Fibroblast of lung (primary cell): Measurements from ENCODE around the gene SLC25A53. TPM values are rescaled to one million over a fixed set of nuclear protein-coding genes. Genes with fewer than 3 reads are reported as not detected.

Experiments used
- DNase-seq, 2 donors: peaks; one replicate each; pipeline versions ENCODE4 v3.0.0 to v3.0.0-alpha.2; 2010; ENCODE audit warnings: low read depth in 2 of 2
- H2AFZ ChIP-seq: 2 replicates; pipeline ENCODE4 v1.5.1; 2012; ENCODE audit warnings: low read length, control low read depth, inconsistent platforms
- H3K27ac ChIP-seq: 2 replicates; pipeline ENCODE4 v1.5.1; 2011; ENCODE audit warnings: low read length, control low read depth; ENCODE audit not compliant: insufficient read depth
- H3K27me3 ChIP-seq: 2 replicates; pipeline ENCODE4 v1.5.1; 2011; ENCODE audit warnings: mild to moderate bottlenecking, low read length; ENCODE audit not compliant: control insufficient read depth, insufficient read depth
- H3K36me3 ChIP-seq: 2 replicates; pipeline ENCODE4 v1.5.1; 2011; ENCODE audit warnings: low read length; ENCODE audit not compliant: control insufficient read depth, insufficient read depth
- H3K4me1 ChIP-seq: 2 replicates; pipeline ENCODE4 v1.5.1; 2011; ENCODE audit warnings: low read length; ENCODE audit not compliant: control insufficient read depth, insufficient read depth; ENCODE audit errors: extremely low read depth
- H3K4me2 ChIP-seq: 2 replicates; pipeline ENCODE4 v1.5.1; 2011; ENCODE audit warnings: low read length, control low read depth; ENCODE audit not compliant: insufficient read depth; ENCODE audit errors: extremely low read depth
- H3K4me3 ChIP-seq, 4 experiments: fragments of 200-600 bp in 1 of 4; sonication (generic) in 1 of 4; replicated peaks in 1 of 4; 2 replicates each; pipeline ENCODE4 v1.5.1; 2011 to 2016; ENCODE audit warnings: low read length in 4 of 4, low read depth in 3 of 4, mild to moderate bottlenecking in 3 of 4, control low read depth in 2 of 4, inconsistent platforms in 1 of 4, mixed read lengths in 1 of 4; ENCODE audit not compliant: insufficient read depth in 1 of 4; ENCODE audit errors: control extremely low read depth in 1 of 4
- H3K79me2 ChIP-seq: 2 replicates; pipeline ENCODE4 v1.5.1; 2012; ENCODE audit warnings: mild to moderate bottlenecking, low read length, inconsistent platforms; ENCODE audit not compliant: control insufficient read depth, insufficient read depth
- H3K9ac ChIP-seq: 2 replicates; pipeline ENCODE4 v1.5.1; 2011; ENCODE audit warnings: mild to moderate bottlenecking, low read length, control low read depth; ENCODE audit not compliant: insufficient read depth
- H3K9me3 ChIP-seq: 2 replicates; pipeline ENCODE4 v1.5.1; 2012; ENCODE audit warnings: low read depth, low read length; ENCODE audit not compliant: control insufficient read depth, insufficient read depth
- H4K20me1 ChIP-seq: 2 replicates; pipeline ENCODE4 v1.5.1; 2011; ENCODE audit warnings: low read length; ENCODE audit not compliant: control insufficient read depth, insufficient read depth; ENCODE audit errors: extremely low read depth
- CTCF ChIP-seq, 2 donors: IDR thresholded peaks in 1 of 2; conservative IDR thresholded peaks in 1 of 2; 1 replicate in 1 of 2; 2 replicates in 1 of 2; pipeline ENCODE4 v1.5.1; 2011 to 2012; ENCODE audit warnings: low read length in 2 of 2, control low read depth in 1 of 2, inconsistent platforms in 1 of 2, low read depth in 1 of 2, mild to moderate bottlenecking in 1 of 2
- EZH2 ChIP-seq: IDR thresholded peaks from 2 replicates; pipeline ENCODE4 v1.5.1; 2012; ENCODE audit warnings: low read length, control low read depth, mild to moderate bottlenecking; ENCODE audit errors: missing control alignments
- polyA plus RNA-seq, 2 donors: library from polyadenylated mRNA; depleted of rRNA in 1 of 2; stranded (reverse) in 1 of 2; unstranded in 1 of 2; fragments of >200 nt; gene quantifications; 2 replicates each; pipeline ENCODE4 v1.2.1, GENCODE V29; 2011 to 2012; ENCODE audit warnings: missing spikeins in 1 of 2
- total RNA-seq: library from RNA; depleted of rRNA; stranded (reverse); fragments of >200 nt; gene quantifications from 2 replicates; pipeline ENCODE4 v1.2.1, GENCODE V29; 2014

SLC25A53 gene
- total and polyA plus RNA-seq, 2 donors (not counting 1 experiment from before 2014, with no cell fraction given): 5.4 to 13.7 TPM

GRCh38 chrX:104130808-104131207 lies 26.0 kb downstream of the SLC25A53 start:
- Histone ChIP-seq H2AFZ (no peak overlapping the region), H3K4me3 (no peak overlapping the region), H3K9ac (no peak overlapping the region), H3K9me3 (no peaks in the 10 kb centered on the region), H4K20me1 (no peaks in the 10 kb centered on the region), H3K27ac (no peak overlapping the region), H3K79me2 (no peaks in the 10 kb centered on the region), H3K27me3 (no peaks in the 10 kb centered on the region), H3K36me3 (no peaks in the 10 kb centered on the region), H3K4me1 (no peaks in the 10 kb centered on the region), H3K4me2 (no peak overlapping the region)
- no peak for TF ChIP-seq EZH2
- no peak for TF ChIP-seq CTCF (conservative IDR thresholded peaks at IDR 0.05 in 1 of 2, IDR thresholded peaks at IDR 0.05 in 1 of 2; ENCODE audit: low read depth in 1 of 2, low read length in 2 of 2)
- DNase-seq: no peak

- H3K4me2 ChIP-seq: no peak overlapping the region
- no peak overlapping the region for H3K27ac ChIP-seq
- no peaks in the 10 kb centered on the region for H3K27me3 ChIP-seq
- no peaks in the 10 kb centered on the region for H4K20me1 ChIP-seq
- no peak overlapping the region for H3K4me3 ChIP-seq
- H3K4me1 ChIP-seq: no peaks in the 10 kb centered on the region
- no peaks in the 10 kb centered on the region for H3K79me2 ChIP-seq
- DNase-seq: no peak
- H3K9ac ChIP-seq: no peak overlapping the region
- no peak for TF ChIP-seq CTCF (conservative IDR thresholded peaks at IDR 0.05 in 1 of 2, IDR thresholded peaks at IDR 0.05 in 1 of 2; ENCODE audit: low read depth in 1 of 2, low read length in 2 of 2)
- no peak for TF ChIP-seq EZH2
- no peak overlapping the region for H2AFZ ChIP-seq
- H3K9me3 ChIP-seq: no peaks in the 10 kb centered on the region
- no peaks in the 10 kb centered on the region for H3K36me3 ChIP-seq
These were observed 30.0 kb downstream of the SLC25A53 start for GRCh38 chrX:104126856-104127255.

- TF ChIP-seq CTCF (conservative IDR thresholded peaks at IDR 0.05 in 1 of 2, IDR thresholded peaks at IDR 0.05 in 1 of 2; ENCODE audit: low read depth in 1 of 2, low read length in 2 of 2): no peak
- no peak for TF ChIP-seq EZH2
- no peak overlapping the region for H3K4me3 ChIP-seq
- H3K9me3 ChIP-seq: no peaks in the 10 kb centered on the region
- H3K79me2 ChIP-seq: no peaks in the 10 kb centered on the region
- H3K9ac ChIP-seq: no peak overlapping the region
- H4K20me1 ChIP-seq: no peaks in the 10 kb centered on the region
- DNase-seq: no peak
- H3K36me3 ChIP-seq: no peaks in the 10 kb centered on the region
- no peak overlapping the region for H3K4me2 ChIP-seq
- H3K27ac ChIP-seq: no peak overlapping the region
- H3K4me1 ChIP-seq: no peaks in the 10 kb centered on the region
- H2AFZ ChIP-seq: no peak overlapping the region
- H3K27me3 ChIP-seq: no peaks in the 10 kb centered on the region
These were observed 34.0 kb downstream of the SLC25A53 start for GRCh38 chrX:104122829-104123228.
